Measurements from ENCODE around the gene VPS37B.

DNA sequence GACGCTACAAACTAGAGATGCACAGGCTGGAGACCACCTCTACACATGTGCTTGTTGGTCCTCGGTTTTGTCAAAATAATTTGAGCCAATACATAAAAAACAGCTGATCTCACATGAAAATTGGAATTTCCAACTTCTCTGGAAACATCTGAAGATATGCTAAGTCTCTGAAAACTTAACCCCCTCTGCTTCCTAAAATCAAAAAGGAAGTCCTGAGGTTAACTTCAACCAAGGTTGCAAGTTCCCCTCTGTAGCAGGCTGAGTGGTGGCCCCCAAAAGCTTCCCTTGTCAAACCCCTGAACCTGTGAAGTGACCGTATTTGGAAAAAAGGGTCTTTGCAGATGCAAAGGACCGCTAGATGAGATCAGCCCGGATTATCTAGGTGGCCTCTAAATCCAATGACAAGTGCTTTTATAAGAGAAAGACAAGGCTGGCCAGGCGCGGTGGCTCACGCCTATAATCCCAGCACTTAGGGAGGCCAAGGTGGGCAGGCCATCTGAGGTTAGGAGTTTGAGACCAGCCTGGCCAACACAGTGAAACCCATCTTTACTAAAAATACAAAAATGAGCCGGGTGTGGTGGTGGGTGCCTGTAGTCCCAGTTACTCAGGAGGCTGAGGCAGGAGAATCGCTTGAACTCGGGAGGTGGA is 32.0 kb upstream of the VPS37B start:
- TF ChIP-seq POLR2AphosphoS5 (IDR thresholded peaks at IDR 0.05), result no peak
- TF ChIP-seq, protein P1, sequence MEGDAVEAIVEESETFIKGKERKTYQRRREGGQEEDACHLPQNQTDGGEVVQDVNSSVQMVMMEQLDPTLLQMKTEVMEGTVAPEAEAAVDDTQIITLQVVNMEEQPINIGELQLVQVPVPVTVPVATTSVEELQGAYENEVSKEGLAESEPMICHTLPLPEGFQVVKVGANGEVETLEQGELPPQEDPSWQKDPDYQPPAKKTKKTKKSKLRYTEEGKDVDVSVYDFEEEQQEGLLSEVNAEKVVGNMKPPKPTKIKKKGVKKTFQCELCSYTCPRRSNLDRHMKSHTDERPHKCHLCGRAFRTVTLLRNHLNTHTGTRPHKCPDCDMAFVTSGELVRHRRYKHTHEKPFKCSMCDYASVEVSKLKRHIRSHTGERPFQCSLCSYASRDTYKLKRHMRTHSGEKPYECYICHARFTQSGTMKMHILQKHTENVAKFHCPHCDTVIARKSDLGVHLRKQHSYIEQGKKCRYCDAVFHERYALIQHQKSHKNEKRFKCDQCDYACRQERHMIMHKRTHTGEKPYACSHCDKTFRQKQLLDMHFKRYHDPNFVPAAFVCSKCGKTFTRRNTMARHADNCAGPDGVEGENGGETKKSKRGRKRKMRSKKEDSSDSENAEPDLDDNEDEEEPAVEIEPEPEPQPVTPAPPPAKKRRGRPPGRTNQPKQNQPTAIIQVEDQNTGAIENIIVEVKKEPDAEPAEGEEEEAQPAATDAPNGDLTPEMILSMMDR (IDR thresholded peaks at IDR 0.05), result no peak

All from transverse colon (tissue), 4 donors.